HG03342 (cell line): ENCODE measurements around the gene SYTL3.
"Not testable (repeated sequence)": the region's sequence is repeated elsewhere in the genome, so short reads cannot be mapped to it uniquely, and the experiment has no call there.

ENCODE experiments used
- ATAC-seq: cut with Tn5 transposase; IDR thresholded peaks from one replicate; pipeline ENCODE4 v1.9.1; 2021; ENCODE audit warnings: mild to moderate bottlenecking, moderate library complexity; ENCODE audit not compliant: unreplicated experiment

The SYTL3 gene, protein sequence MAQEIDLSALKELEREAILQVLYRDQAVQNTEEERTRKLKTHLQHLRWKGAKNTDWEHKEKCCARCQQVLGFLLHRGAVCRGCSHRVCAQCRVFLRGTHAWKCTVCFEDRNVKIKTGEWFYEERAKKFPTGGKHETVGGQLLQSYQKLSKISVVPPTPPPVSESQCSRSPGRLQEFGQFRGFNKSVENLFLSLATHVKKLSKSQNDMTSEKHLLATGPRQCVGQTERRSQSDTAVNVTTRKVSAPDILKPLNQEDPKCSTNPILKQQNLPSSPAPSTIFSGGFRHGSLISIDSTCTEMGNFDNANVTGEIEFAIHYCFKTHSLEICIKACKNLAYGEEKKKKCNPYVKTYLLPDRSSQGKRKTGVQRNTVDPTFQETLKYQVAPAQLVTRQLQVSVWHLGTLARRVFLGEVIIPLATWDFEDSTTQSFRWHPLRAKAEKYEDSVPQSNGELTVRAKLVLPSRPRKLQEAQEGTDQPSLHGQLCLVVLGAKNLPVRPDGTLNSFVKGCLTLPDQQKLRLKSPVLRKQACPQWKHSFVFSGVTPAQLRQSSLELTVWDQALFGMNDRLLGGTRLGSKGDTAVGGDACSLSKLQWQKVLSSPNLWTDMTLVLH

DNA sequence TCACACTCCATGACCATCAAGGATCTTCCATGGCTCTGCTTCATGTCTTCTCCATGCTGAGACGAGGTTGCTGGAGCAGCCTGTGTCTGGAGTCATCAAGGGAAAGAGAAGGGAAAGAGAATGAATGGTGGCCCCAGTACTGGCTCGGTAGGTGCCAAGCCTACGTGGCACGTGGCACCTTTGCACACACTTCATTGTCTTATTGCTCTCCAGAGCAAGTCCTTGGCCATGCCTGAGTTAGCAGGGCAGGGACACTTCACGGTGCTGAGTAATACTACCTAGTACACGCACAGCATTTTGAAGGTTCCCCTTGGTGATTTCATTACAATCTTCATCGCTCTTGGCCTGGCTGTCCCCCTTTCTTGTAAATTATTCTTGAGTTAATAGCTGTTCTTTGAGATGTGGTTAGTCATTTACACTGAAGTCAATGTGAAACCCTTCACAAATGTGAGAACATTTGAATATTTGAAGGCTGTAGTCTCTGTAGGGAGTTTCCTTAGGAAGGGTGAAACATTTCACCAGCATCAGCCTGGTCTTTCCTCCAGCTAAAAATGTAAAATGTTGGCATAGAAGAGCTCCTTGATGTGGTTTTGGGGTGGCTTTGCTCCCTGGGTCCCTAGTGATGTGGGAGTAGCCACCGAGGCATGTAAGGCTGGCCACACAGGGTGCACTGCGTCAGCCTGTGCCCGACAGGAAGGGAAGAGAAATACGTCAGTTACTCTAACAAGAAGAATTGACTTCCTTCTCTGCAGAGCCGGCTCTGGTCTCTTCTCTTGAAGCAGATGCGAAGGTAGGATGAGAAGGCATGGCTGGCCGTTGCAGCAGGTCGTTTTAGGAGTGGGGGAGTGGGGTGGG, at the start of gene SYTL3:
Gene SYTL3 (plus strand): TSS at position 766 of the 855 bp plus-strand sequence. CDS start 13,215 bp downstream, outside the sequence.
- peak; percentile 52 for ATAC-seq

DNA sequence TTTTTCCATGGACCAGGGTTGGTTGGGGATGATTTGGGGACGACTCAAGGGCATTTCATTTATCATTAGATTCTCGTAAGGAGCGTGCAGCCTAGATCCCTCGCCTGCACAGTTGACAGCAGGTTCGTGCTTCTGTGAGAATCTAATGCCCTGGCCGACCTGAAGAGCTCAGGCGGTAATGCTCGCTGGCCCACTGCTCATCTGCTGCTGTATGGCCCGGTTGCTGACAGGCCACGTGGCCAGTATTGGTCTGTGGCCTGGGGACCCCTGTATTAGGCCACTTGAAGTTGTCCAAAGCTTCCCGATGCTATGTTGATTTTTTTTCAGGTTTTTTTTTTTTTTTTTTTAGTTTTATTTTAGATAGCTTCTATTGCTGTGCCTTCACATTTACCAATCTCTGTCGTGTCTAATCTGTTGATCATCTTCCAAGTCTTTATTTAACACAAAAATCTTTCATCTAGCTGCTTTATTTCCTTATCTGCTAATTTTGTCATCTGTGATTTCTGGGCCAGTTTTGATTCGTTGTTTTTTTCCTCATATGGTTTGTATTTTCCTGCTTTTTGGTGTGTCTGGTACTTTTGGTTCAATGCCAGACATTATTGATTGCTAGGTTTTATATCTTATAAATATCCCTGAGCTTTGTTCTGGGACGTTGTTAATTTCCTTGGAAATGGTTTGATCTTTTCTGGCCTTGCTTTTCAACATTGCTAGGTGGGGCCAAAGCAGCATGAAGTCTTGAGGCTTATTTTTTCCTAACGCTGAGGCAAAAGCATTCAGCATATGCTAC, 46.4 kb upstream of the SYTL3 start:
- no peak for ATAC-seq

DNA sequence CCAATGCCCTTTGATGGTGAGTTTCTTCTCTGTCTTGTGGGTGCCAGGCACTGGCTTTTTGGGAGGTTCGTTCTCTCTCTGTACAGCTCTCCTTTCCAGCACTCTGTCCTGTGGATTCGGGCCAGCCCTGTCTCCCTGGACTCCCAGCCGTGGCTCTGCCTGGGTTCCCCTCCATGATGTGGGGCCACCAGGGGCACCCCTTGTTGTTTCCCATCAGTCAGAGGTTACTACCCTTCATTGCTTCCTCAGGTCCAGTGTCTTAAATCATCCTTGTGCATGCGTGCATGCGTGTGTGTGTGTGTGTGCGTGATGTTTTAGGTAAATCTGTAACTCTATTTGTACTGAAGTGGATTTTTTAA, 45.8 kb upstream of the SYTL3 start:
- ATAC-seq: no peak

DNA sequence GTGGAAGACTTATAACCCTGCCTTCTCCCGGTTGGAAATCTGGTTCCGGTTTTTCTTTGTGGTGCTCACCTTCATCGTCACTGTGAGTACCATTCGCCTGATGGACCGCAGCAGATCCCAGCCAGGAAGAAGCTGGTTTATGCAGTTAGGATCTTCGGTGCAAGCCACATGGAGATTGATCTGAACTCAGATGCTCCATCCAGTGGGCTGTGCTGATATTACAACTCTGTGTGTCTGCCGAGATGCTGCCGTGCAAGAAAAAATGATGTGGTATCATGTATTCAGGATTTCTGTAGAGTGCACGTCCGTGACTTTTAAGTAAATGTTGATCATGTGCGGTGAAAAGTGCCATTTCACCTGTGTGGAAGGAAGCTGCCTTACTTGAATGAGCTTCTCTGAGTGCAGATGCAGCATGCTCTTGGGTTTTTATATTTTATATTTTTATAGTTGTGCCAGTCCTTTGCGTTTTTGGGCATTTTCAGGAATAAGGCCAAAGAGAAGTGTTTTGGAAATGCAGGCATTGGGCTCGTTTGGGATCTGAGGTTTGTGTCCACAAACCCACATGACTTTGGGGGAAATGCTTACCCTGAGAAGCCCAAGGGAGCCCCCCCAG, 44.5 kb upstream of the SYTL3 start:
- no peak for ATAC-seq

DNA sequence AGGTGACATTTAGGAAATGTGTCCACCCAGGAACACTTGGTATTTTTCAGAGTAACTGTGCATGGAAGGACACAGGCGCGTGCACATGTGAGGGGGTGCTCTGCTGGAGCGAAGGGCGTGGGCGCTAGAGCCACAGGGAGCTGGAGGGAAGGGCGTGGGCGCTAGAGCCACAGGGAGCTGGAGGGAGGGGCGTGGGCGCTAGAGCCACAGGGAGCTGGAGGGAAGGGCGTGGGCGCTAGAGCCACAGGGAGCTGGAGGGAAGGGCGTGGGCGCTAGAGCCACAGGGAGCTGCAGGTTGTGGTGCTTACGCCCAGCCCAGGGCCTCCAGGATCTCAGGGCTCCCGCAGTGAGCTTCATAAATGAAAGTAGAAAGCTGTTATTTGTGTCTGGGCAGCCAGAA, 43.8 kb upstream of the SYTL3 start:
- ATAC-seq: not testable (repeated sequence)

DNA sequence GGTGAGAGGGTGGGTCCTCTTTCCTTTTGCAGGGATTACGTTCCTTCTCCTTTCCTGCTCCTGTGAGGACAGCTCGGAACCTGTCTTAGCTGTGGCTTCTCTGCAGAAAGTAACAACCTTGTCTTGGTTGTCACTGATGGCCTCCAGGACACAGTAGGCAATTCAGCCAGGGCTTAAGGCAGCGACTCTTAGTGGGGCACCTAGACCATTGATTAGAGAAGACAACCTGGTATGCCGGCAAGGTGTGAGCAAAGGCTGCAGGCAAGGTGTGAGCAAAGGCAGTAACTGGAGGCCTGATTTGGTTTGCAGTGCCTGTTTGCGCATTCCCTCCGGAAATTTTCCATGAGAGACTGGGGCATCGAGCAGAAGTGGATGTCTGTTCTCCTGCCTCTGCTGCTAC, 42.9 kb upstream of the SYTL3 start:
- no peak for ATAC-seq

DNA sequence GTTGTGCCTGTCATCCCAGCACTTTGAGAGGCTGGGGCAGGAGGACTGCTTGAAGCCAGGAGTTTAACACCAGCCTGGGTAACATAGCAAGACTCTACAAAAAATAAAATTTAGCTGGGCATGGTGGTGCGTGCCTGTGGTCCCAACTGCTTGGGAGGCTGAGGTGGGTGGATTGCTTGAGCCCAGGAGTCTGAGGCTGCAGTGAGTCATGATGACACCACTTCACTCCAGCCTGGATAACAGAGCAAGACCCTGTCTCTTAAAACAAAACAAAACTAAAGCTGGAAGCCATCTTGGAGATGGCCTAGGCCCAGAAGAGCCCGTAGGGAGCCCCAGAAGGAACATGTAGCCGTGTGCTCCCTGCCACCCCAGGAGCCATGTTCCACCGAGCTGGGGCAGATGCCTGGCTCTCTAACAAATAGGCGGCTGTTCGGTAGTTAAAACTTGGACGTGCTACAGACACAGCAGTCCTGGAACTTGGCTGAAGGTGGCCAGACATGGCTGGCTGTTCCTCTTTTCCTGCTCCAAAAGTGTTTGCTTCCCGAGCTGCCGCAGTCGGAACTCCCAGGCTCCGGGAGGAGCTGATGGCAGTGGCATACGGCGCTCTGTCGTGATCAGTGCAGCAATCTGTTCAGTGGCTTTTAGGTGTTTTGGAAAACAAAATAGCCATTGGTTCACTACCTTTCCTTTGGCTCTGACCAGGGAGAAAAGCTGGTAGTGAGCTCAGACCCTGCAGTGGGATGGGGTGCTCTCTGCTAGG, 42.3 kb upstream of the SYTL3 start:
- no peak for ATAC-seq

DNA sequence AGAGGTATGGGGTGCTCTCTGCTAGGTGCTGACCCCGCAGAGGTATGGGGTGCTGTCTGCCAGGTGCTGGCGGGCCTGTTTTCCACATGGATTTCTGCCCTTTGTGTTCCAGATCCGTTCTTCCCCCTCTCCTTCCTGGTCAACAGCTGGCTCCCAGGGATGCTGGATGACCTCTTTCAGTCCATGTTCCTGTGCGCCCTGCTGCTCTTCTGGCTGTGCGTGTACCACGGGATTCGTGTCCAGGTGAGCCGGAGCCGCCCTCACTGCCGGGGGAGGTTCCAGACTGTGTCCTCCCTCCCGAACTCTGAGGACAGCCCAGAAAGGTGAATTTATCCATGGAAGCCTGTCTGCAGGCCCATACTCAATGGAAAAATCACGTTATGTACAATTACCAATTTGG, 41.6 kb upstream of the SYTL3 start:
- ATAC-seq: no peak

DNA sequence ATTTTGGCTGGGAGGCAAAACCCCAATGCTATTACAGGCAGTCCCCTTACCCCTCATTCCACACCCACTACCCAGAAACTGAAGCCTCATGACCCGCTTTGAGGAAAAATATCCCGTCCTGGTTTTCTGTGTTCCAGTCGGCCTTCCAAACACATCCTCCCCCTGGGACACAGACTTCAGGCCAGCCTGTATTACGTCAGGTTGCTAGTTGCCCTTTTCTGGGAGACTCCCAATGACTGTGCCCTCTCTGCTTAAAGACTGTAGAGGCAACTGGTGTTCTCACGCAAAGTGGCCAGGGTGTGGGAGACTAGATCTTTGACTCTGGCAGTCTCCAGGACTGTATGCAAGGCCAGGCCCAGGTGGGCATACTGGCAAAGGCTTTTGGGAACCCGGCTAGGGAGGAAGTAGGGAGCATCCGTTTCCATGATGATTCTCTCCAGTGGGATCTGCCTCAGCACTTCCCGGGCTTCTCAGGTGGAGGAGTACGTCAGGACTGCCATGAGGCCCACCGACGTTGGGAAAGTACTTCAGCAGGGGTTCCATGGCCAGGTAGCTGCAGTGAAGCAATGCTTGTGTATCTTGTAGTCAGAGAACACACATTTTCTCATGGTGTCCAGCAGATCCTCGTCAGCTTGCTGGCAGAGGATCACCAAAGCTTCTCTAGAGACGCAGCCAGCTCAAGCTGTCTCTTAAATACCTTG, 40.2 kb upstream of the SYTL3 start:
- ATAC-seq: no peak

DNA sequence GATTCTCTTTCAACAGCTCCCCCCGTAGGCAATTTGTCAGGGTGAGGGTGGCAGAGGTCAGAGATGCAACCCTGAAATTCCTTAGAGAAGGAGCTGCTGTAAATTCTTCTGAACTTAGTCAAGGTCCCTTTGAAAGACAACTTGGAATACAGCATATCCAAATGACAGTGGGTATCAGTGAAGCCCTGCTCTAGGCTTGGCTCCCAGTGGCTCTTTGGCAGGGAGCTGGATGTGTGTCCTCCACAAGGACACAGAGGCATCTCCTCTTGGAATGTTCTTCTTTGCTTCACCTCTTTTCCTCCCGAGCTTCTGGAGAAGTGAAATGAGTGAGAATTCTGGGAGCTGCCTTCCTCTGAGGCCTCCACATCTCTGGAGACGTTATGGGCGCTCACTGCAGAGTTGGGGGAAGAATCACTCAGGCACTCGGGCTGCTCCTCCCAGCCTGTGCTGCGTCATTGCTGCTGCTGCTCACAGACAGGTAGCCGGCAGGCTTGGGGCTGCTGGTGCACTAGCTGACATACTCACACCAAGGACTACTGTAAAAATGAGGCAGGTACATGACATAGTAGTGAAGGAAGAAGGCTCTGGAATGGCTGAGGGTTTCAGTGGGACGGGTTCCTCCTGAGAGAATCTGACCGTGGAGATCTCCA, 39.4 kb upstream of the SYTL3 start:
- no peak for ATAC-seq

DNA sequence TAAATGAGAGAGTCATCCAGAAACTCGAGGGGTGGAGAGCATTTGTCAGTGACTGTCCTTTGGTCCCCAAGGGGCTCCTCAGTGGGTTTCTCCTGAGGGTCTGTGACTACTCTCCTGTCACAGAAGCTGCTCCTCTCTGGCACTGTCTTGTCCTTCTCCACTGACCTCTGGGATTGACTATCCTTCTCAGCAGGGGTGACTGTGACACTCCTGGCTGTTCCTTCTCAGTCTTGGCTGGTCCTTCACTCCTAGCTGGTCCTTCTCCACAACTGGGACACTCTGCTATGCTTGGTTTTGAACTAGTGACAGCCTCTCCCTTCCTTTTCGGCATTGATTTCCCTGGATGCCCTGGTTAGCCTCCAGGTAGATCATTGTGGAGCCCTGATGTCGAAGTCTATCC, 38.8 kb upstream of the SYTL3 start:
- ATAC-seq: no peak

DNA sequence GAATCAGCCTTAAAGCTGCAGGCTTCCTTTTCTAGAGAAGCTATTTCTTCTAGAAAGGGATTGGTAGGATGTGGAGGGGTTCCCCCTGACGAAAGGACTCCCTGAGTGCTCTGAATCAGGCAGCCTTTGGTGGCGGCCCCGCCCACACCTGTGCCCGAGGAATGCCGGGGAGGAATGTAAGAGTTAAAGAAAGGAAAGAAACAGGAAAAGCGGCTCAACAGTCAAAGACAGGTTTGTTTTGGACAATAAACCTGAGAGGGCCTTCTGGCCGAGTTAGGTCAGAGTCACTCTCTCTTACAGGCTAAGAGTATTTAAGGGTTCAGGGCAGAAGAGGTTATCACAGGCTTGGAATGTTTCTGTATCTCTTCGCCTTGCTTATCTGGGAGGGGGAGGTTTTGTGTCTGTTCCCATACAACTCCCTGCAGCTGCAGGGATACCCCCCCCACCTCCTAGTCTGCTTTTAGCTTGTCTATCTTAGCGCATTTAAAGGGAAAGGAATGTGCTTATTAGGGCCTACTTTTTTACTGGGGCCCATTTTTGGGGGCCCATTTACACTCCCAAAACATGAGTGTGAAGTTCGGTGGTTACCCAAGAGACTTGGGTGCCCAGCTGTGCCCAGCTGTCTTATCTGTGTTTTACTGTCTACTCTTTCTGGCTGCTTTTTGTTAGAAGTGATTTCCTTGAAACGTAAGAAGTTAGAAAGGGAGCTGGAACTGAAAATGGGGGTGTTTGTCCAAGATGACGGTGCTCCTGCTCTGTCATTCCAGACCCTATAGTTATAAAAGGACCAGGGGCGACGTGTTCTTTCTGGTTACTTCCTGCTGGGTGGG, 38.1 kb upstream of the SYTL3 start:
- no peak for ATAC-seq

DNA sequence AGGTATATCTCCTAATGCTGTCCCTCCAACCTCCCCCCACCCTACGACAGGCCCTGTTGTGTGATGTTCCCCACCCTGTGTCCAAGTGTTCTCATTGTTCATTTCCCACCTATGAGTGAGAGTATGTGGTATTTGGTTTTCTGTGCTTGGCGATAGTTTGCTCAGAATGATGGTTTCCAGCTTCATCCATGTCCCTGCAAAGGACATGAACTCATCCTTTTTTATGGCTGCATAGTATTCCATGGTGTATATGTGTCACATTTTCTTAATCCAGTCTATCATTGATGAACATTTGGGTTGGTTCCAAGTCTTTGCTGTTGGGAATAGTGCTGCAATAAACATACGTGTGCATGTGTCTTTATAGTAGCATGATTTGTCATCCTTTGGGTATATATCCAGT, 35.2 kb upstream of the SYTL3 start:
- not testable (repeated sequence) for ATAC-seq

DNA sequence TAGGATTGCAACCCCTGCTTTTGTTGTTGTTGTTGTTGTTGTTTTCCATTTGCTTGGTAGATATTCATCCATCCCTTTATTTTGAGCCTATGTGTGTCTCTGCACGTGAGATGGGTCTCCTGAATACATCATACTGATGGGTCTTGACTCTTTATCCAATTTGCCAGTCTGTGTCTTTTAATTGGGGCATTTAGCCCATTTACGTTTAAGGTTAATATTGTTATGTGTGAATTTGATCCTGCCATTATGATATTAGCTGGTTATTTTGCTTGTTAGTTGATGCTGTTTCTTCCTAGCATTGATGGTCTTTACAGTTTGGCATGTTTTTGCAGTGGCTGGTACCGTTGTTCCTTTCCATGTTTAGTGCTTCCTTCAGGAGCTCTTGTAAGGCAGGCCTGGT, 31.6 kb upstream of the SYTL3 start:
- ATAC-seq: not testable (repeated sequence)

DNA sequence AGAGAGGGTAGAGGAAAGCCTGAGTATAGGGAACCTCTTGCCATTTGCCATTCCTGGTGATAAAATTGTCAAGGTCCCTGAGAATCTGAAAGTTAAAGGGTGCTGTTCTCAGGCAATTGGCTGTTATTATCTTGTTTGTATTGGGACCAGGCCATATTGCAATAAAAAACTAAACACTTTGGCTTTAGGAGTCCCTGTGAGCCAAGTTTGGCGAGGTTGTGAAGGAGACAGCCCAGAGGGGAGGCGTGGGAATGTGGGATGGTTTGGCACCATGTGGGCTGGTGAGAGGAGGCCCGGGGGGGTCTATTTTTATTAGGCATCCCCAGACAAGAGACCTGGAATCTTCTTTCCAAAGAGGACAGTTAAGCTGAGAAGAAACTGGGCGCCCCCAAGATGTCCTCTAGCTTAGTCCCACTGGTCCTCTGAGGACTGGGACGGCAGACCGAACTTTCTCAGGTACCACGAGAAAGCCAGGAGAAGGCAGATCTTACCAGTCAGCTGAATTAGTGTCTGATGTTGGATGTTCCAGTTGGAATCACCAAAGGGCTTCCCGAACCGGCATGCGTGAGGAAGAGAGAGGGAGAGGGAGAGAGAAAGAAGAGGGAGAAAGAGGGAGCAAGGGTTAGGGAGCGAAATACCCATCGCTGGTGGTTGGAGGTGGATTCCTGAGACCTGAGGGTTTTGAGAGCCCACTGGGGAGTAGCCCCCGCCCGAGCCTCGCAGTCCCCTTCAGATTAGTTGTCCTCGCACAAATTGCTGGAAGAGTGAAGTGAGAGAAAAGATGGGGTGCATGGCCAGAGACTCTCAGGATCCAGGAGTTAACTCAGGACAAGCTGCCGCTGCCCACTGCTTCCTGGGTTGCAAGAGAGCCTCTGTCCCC, 29.7 kb upstream of the SYTL3 start:
- ATAC-seq: no peak

DNA sequence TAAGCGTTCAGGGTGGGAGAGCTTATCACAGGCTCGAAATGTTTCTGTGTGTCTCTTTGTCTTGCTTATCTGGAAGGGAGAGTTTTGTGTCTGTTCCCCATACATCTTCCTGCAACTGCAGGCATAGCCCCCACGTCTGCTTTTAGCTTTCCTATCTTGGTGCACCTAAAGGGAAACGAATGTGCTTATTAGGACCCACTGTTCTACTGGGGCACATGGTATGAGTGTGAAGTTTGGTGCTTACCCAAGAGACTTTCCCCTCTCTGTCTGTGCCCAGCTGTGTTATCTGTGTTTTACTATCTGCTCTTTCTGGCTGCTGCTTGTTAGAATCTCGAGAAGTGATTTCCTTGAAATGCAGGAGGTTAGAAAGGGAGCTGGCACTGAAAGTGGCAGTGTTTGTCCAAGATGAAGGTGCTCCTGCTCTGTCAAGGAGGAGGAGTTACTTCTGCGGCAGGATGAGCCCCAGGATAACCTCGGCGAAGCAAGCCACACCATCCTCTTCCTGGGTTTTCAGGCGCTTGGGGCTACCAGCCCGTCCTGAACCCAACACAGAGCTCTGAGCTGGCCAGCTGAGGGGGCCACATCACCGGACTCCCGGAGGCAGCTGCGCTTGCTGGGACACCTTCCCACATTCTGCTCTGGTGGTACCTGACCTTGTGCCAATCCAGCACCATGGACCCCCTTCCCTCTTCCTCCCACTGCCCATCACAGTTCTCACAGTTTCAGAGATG, 28.7 kb upstream of the SYTL3 start:
- ATAC-seq: no peak
